HuH-7 (cell line): ENCODE measurements around the gene MAP7D2.
A peak's percentile ranks its signal among the peaks of the same experiment; 100 is the strongest.

Experiments used
- DNase-seq: peaks from one replicate; pipeline ENCODE4 v3.0.0; 2011; ENCODE audit warnings: low spot score

The MAP7D2 gene

GRCh38 chrX:20038966-20039365 is 77.7 kb downstream of the MAP7D2 start:
- DNase-seq: no peak

GRCh38 chrX:20037186-20037585 is 79.5 kb downstream of the MAP7D2 start:
- no peak for DNase-seq

- DNase-seq: no peak
These were observed 84.5 kb downstream of the MAP7D2 start for GRCh38 chrX:20032201-20032600.

GRCh38 chrX:20029728-20030127 is 87.0 kb downstream of the MAP7D2 start:
- DNase-seq: peak; percentile 27

- DNase-seq: no peak
These were observed 88.1 kb downstream of the MAP7D2 start for GRCh38 chrX:20028588-20028987.

- no peak for DNase-seq
These were observed 90.4 kb downstream of the MAP7D2 start for GRCh38 chrX:20026278-20026677.

- no peak for DNase-seq
These were observed 96.9 kb downstream of the MAP7D2 start for GRCh38 chrX:20019672-20020365.

GRCh38 chrX:20016616-20016945 is 100.1 kb downstream of the MAP7D2 start:
- no peak for DNase-seq

- DNase-seq: no peak
These were observed 100.6 kb downstream of the MAP7D2 start for GRCh38 chrX:20015945-20016615.

- DNase-seq: no peak
These were observed 101.3 kb downstream of the MAP7D2 start for GRCh38 chrX:20015422-20015821.

GRCh38 chrX:20011608-20012007 is 105.1 kb downstream of the MAP7D2 start:
- no peak for DNase-seq

- DNase-seq: no peak
These were observed 108.6 kb downstream of the MAP7D2 start for GRCh38 chrX:20007962-20008622.

GRCh38 chrX:20005883-20006282 is 110.8 kb downstream of the MAP7D2 start:
- no peak for DNase-seq

- DNase-seq: no peak
These were observed 115.1 kb downstream of the MAP7D2 start for GRCh38 chrX:20001588-20001987.

GRCh38 chrX:19991350-19991718 is 125.4 kb downstream of the MAP7D2 start:
- DNase-seq: no peak

- DNase-seq: peak; percentile 71
These were observed 126.0 kb downstream of the MAP7D2 start, which contains the start of gene BCLAF3 for GRCh38 chrX:19990556-19991349. BCLAF3 (minus strand) TSS chrX:19991061; CDS start chrX:19970264, 20,797 bp downstream.

- DNase-seq: no peak
These were observed 126.6 kb downstream of the MAP7D2 start for GRCh38 chrX:19990151-19990555.

- DNase-seq: no peak
These were observed 128.9 kb downstream of the MAP7D2 start for GRCh38 chrX:19987856-19988255.

- no peak for DNase-seq
These were observed 130.2 kb downstream of the MAP7D2 start for GRCh38 chrX:19986531-19986930.

- no peak for DNase-seq
These were observed 134.8 kb downstream of the MAP7D2 start for GRCh38 chrX:19981947-19982346.

- no peak for DNase-seq
These were observed 140.9 kb downstream of the MAP7D2 start for GRCh38 chrX:19975845-19976244.

- DNase-seq: no peak
These were observed 143.7 kb downstream of the MAP7D2 start for GRCh38 chrX:19972984-19973383.

GRCh38 chrX:19968276-19968675 is 148.4 kb downstream of the MAP7D2 start:
- DNase-seq: no peak
